Astrocyte (in vitro differentiated cells and primary cell): Measurements from ENCODE around the gene KIAA1210. TPM values are rescaled to one million over a fixed set of nuclear protein-coding genes. Genes with fewer than 3 reads are reported as not detected.

ENCODE experiments used
- DNase-seq: peaks from one replicate; pipeline ENCODE4 v3.0.0-alpha.2; 2010; ENCODE audit warnings: low read depth
- FAIRE-seq: peaks from 2 replicates; lab custom pipeline; 2011; peaks lifted over from hg19 to GRCh38; lab: Jason Lieb, UNC
- H2AFZ ChIP-seq: 2 replicates; pipeline ENCODE4 v1.6.0; 2012; ENCODE audit warnings: low read depth, low read length, inconsistent platforms
- H3K27ac ChIP-seq: 2 replicates; pipeline ENCODE4 v1.5.1; 2011; ENCODE audit warnings: low read depth, low read length, inconsistent platforms
- H3K27me3 ChIP-seq: 2 replicates; pipeline ENCODE4 v1.6.0; 2011; ENCODE audit warnings: low read length, inconsistent platforms; ENCODE audit not compliant: insufficient read depth
- H3K36me3 ChIP-seq: 2 replicates; pipeline ENCODE4 v1.5.1; 2011; ENCODE audit warnings: low read length, inconsistent platforms; ENCODE audit not compliant: insufficient read depth
- H3K4me1 ChIP-seq: 2 replicates; pipeline ENCODE4 v1.5.1; 2011; ENCODE audit warnings: low read length, inconsistent platforms; ENCODE audit not compliant: insufficient read depth
- H3K4me2 ChIP-seq: 2 replicates; pipeline ENCODE4 v1.6.0; 2012; ENCODE audit warnings: low read length, inconsistent platforms
- H3K4me3 ChIP-seq: 2 replicates; pipeline ENCODE4 v1.5.1; 2011; ENCODE audit warnings: low read depth, mild to moderate bottlenecking, low read length, inconsistent platforms; ENCODE audit not compliant: insufficient read depth
- H3K79me2 ChIP-seq: 2 replicates; pipeline ENCODE4 v1.6.0; 2012; ENCODE audit warnings: mild to moderate bottlenecking, low read length, inconsistent platforms; ENCODE audit not compliant: insufficient read depth
- H3K9ac ChIP-seq: 2 replicates; pipeline ENCODE4 v1.6.0; 2012; ENCODE audit warnings: mild to moderate bottlenecking, low read length, inconsistent platforms
- H3K9me3 ChIP-seq: 2 replicates; pipeline ENCODE4 v1.5.1; 2012; ENCODE audit warnings: low read depth, mild to moderate bottlenecking, low read length, inconsistent platforms; ENCODE audit not compliant: insufficient read depth
- H4K20me1 ChIP-seq: 2 replicates; pipeline ENCODE4 v1.6.0; 2012; ENCODE audit warnings: low read length, inconsistent platforms; ENCODE audit not compliant: insufficient read depth
- H3K27ac Mint-ChIP-seq: one replicate; pipeline ENCODE4 v1.8.0; 2021; ENCODE audit warnings: mild to moderate bottlenecking, mixed read lengths; ENCODE audit not compliant: unreplicated experiment
- H3K27me3 Mint-ChIP-seq: one replicate; pipeline ENCODE4 v1.8.0; 2021; ENCODE audit warnings: low read depth, mixed read lengths; ENCODE audit not compliant: unreplicated experiment
- H3K36me3 Mint-ChIP-seq: one replicate; pipeline ENCODE4 v1.8.0; 2021; ENCODE audit warnings: low read depth, mixed read lengths; ENCODE audit not compliant: unreplicated experiment
- H3K4me1 Mint-ChIP-seq: one replicate; pipeline ENCODE4 v1.8.0; 2021; ENCODE audit warnings: low read depth, mixed read lengths; ENCODE audit not compliant: unreplicated experiment
- H3K4me3 Mint-ChIP-seq: one replicate; pipeline ENCODE4 v1.8.0; 2021; ENCODE audit warnings: mild to moderate bottlenecking, moderate library complexity, mixed read lengths; ENCODE audit not compliant: unreplicated experiment
- H3K9me3 Mint-ChIP-seq: one replicate; pipeline ENCODE4 v1.8.0; 2021; ENCODE audit warnings: mild to moderate bottlenecking, mixed read lengths; ENCODE audit not compliant: unreplicated experiment
- CTCF ChIP-seq: IDR thresholded peaks from 2 replicates; pipeline ENCODE4 v1.5.1; 2011; ENCODE audit warnings: low read depth, mild to moderate bottlenecking, inconsistent platforms, low read length, moderate library complexity; ENCODE audit not compliant: insufficient read depth
- EZH2 ChIP-seq: IDR thresholded peaks from 2 replicates; pipeline ENCODE4 v1.6.1; 2012; ENCODE audit warnings: mild to moderate bottlenecking, low read length, inconsistent platforms; ENCODE audit not compliant: insufficient read depth
- total RNA-seq: library from RNA; stranded (reverse); gene quantifications from 2 replicates; pipeline ENCODE4 v1.2.1, GENCODE V29; 2021

Gene KIAA1210
- total RNA-seq, 1 donor from 2014 or later, result not detected

- no peak overlapping the region for H3K4me3 Mint-ChIP-seq
- peaks cover 10% of the 10 kb centered on the region for H3K4me1 Mint-ChIP-seq
- TF ChIP-seq EZH2 (no peak), CTCF (no peak)
- Histone ChIP-seq H3K27ac (peak overlapping the region; percentile 28), H2AFZ (no peak overlapping the region), H3K9me3 (no peaks in the 10 kb centered on the region), H3K9ac (no peak overlapping the region), H3K4me2 (peak overlapping the region; percentile 52), H3K4me1 (peaks cover 11% of the 10 kb centered on the region), H3K4me3 (no peak overlapping the region), H3K36me3 (no peaks in the 10 kb centered on the region), H4K20me1 (no peaks in the 10 kb centered on the region), H3K27me3 (no peaks in the 10 kb centered on the region), H3K79me2 (no peaks in the 10 kb centered on the region)
- H3K27ac Mint-ChIP-seq, result no peak overlapping the region
- H3K36me3 Mint-ChIP-seq, result no peaks in the 10 kb centered on the region
- FAIRE-seq (peak; percentile 73), DNase-seq (peak; percentile 82)
- no peaks in the 10 kb centered on the region for H3K27me3 Mint-ChIP-seq
- H3K9me3 Mint-ChIP-seq, result no peaks in the 10 kb centered on the region
Measured at GRCh38 chrX:119041175-119041574, 86.4 kb downstream of the KIAA1210 start.

GRCh38 chrX:119040432-119040831, 87.2 kb downstream of the KIAA1210 start:
- FAIRE-seq, result no peak
- no peak overlapping the region for H3K4me3 ChIP-seq
- no peaks in the 10 kb centered on the region for H3K27me3 ChIP-seq
- Mint-ChIP-seq H3K36me3 (no peaks in the 10 kb centered on the region), H3K4me1 (peaks cover 10% of the 10 kb centered on the region), H3K27ac (no peak overlapping the region), H3K9me3 (no peaks in the 10 kb centered on the region), H3K27me3 (no peaks in the 10 kb centered on the region), H3K4me3 (no peak overlapping the region)
- no peak overlapping the region for H3K27ac ChIP-seq
- H3K4me1 ChIP-seq, result peaks cover 11% of the 10 kb centered on the region
- H3K79me2 ChIP-seq, result no peaks in the 10 kb centered on the region
- no peaks in the 10 kb centered on the region for H3K36me3 ChIP-seq
- H3K4me2 ChIP-seq, result peak overlapping the region; percentile 52
- no peak overlapping the region for H3K9ac ChIP-seq
- no peaks in the 10 kb centered on the region for H4K20me1 ChIP-seq
- H2AFZ ChIP-seq, result no peak overlapping the region
- DNase-seq, result peak; percentile 18
- no peak for TF ChIP-seq EZH2
- H3K9me3 ChIP-seq, result no peaks in the 10 kb centered on the region

- no peaks in the 10 kb centered on the region for H3K36me3 ChIP-seq
- peaks cover 6% of the 10 kb centered on the region for H3K4me1 Mint-ChIP-seq
- no peak overlapping the region for H3K9ac ChIP-seq
- no peaks in the 10 kb centered on the region for H4K20me1 ChIP-seq
- no peak overlapping the region for H2AFZ ChIP-seq
- H3K4me3 ChIP-seq, result no peak overlapping the region
- H3K27ac ChIP-seq, result no peak overlapping the region
- no peak overlapping the region for H3K27ac Mint-ChIP-seq
- H3K4me2 ChIP-seq, result no peak overlapping the region
- no peaks in the 10 kb centered on the region for H3K9me3 ChIP-seq
- no peak overlapping the region for H3K4me3 Mint-ChIP-seq
- H3K79me2 ChIP-seq, result no peaks in the 10 kb centered on the region
- FAIRE-seq (no peak), DNase-seq (no peak)
- TF ChIP-seq CTCF, result no peak
- no peak for TF ChIP-seq EZH2
- peaks cover 2% of the 10 kb centered on the region for H3K27me3 Mint-ChIP-seq
- peaks cover 9% of the 10 kb centered on the region for H3K4me1 ChIP-seq
- peaks cover 11% of the 10 kb centered on the region for H3K9me3 Mint-ChIP-seq
- no peaks in the 10 kb centered on the region for H3K27me3 ChIP-seq
- no peaks in the 10 kb centered on the region for H3K36me3 Mint-ChIP-seq
Measured at GRCh38 chrX:119036107-119037029, 91.2 kb downstream of the KIAA1210 start.
